Measurements from ENCODE around the gene BHLHA9. TPM values are rescaled to one million over a fixed set of nuclear protein-coding genes. Genes with fewer than 3 reads are reported as not detected.

The BHLHA9 gene
- total RNA-seq, 1 experiment from 2014 or later: not detected

DNA sequence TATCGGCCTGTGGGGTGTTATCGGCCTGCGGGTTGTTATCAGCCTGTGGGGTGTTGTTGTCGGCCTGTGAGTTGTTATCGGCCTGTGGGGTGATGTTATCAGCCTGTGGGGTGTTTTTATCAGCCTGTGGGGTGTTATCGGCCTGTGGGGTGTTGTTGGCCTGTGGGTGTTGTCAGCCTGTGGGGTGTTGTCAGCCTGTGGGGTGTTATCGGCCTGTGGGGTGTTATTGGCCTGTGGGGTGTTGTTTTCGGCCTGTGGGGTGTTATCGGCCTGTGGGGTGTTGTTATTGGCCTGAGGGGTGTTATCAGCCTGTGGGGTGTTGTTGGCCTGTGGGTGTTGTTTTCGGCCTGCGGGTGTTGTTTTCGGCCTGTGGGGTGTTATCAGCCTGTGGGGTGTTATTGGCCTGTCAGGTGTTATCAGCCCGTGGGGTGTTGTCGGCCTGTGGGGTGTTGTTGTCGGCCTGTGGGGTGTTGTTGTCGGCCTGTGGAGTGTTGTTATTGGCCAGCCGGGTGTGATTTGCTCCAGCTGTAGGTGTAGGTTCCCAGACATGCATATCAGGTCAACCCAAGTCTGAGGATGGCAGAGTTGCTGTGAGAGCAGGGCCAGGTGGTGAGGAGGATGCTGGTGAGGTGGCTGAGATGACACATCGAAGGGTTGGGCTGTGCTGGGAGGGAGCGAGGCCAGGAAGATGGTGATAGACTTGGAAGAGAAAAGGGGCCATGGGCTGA is 16.3 kb downstream of the BHLHA9 start:
- TF ChIP-seq ELF4 (CRISPR knock-in tag; IDR thresholded peaks at IDR 0.05; ENCODE audit: low read depth): no peak
- TF ChIP-seq RELA (CRISPR knock-in tag; IDR thresholded peaks at IDR 0.05; ENCODE audit: borderline replicate concordance): no peak
- TF ChIP-seq, protein P1, sequence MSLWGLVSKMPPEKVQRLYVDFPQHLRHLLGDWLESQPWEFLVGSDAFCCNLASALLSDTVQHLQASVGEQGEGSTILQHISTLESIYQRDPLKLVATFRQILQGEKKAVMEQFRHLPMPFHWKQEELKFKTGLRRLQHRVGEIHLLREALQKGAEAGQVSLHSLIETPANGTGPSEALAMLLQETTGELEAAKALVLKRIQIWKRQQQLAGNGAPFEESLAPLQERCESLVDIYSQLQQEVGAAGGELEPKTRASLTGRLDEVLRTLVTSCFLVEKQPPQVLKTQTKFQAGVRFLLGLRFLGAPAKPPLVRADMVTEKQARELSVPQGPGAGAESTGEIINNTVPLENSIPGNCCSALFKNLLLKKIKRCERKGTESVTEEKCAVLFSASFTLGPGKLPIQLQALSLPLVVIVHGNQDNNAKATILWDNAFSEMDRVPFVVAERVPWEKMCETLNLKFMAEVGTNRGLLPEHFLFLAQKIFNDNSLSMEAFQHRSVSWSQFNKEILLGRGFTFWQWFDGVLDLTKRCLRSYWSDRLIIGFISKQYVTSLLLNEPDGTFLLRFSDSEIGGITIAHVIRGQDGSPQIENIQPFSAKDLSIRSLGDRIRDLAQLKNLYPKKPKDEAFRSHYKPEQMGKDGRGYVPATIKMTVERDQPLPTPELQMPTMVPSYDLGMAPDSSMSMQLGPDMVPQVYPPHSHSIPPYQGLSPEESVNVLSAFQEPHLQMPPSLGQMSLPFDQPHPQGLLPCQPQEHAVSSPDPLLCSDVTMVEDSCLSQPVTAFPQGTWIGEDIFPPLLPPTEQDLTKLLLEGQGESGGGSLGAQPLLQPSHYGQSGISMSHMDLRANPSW (CRISPR knock-in tag; conservative IDR thresholded peaks at IDR 0.05; ENCODE audit: low read depth): no peak
- no peak for TF ChIP-seq JUN (CRISPR knock-in tag; IDR thresholded peaks at IDR 0.05)
- no peak for TF ChIP-seq ZNF671 (CRISPR knock-in tag; IDR thresholded peaks at IDR 0.05)
- TF ChIP-seq, protein P2, sequence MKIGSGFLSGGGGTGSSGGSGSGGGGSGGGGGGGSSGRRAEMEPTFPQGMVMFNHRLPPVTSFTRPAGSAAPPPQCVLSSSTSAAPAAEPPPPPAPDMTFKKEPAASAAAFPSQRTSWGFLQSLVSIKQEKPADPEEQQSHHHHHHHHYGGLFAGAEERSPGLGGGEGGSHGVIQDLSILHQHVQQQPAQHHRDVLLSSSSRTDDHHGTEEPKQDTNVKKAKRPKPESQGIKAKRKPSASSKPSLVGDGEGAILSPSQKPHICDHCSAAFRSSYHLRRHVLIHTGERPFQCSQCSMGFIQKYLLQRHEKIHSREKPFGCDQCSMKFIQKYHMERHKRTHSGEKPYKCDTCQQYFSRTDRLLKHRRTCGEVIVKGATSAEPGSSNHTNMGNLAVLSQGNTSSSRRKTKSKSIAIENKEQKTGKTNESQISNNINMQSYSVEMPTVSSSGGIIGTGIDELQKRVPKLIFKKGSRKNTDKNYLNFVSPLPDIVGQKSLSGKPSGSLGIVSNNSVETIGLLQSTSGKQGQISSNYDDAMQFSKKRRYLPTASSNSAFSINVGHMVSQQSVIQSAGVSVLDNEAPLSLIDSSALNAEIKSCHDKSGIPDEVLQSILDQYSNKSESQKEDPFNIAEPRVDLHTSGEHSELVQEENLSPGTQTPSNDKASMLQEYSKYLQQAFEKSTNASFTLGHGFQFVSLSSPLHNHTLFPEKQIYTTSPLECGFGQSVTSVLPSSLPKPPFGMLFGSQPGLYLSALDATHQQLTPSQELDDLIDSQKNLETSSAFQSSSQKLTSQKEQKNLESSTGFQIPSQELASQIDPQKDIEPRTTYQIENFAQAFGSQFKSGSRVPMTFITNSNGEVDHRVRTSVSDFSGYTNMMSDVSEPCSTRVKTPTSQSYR (CRISPR knock-in tag; IDR thresholded peaks at IDR 0.05): no peak
- TF ChIP-seq, protein P3, sequence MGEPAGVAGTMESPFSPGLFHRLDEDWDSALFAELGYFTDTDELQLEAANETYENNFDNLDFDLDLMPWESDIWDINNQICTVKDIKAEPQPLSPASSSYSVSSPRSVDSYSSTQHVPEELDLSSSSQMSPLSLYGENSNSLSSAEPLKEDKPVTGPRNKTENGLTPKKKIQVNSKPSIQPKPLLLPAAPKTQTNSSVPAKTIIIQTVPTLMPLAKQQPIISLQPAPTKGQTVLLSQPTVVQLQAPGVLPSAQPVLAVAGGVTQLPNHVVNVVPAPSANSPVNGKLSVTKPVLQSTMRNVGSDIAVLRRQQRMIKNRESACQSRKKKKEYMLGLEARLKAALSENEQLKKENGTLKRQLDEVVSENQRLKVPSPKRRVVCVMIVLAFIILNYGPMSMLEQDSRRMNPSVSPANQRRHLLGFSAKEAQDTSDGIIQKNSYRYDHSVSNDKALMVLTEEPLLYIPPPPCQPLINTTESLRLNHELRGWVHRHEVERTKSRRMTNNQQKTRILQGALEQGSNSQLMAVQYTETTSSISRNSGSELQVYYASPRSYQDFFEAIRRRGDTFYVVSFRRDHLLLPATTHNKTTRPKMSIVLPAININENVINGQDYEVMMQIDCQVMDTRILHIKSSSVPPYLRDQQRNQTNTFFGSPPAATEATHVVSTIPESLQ (CRISPR knock-in tag; IDR thresholded peaks at IDR 0.05): no peak
- no peak for TF ChIP-seq FOXP1 (CRISPR knock-in tag; IDR thresholded peaks at IDR 0.05; ENCODE audit: borderline replicate concordance)
- TF ChIP-seq TP53 (CRISPR knock-in tag; IDR thresholded peaks at IDR 0.05): no peak
- TF ChIP-seq, protein P4, sequence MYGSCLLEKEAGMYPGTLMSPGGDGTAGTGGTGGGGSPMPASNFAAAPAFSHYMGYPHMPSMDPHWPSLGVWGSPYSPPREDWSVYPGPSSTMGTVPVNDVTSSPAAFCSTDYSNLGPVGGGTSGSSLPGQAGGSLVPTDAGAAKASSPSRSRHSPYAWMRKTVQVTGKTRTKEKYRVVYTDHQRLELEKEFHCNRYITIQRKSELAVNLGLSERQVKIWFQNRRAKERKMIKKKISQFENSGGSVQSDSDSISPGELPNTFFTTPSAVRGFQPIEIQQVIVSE (CRISPR knock-in tag; IDR thresholded peaks at IDR 0.05; ENCODE audit: borderline replicate concordance): no peak
- TF ChIP-seq NR3C1 (CRISPR knock-in tag; conservative IDR thresholded peaks at IDR 0.05; ENCODE audit: low read depth): no peak
- TF ChIP-seq, protein P5, sequence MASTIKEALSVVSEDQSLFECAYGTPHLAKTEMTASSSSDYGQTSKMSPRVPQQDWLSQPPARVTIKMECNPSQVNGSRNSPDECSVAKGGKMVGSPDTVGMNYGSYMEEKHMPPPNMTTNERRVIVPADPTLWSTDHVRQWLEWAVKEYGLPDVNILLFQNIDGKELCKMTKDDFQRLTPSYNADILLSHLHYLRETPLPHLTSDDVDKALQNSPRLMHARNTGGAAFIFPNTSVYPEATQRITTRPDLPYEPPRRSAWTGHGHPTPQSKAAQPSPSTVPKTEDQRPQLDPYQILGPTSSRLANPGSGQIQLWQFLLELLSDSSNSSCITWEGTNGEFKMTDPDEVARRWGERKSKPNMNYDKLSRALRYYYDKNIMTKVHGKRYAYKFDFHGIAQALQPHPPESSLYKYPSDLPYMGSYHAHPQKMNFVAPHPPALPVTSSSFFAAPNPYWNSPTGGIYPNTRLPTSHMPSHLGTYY (CRISPR knock-in tag; IDR thresholded peaks at IDR 0.05): no peak
- TF ChIP-seq SMAD3 (CRISPR knock-in tag; IDR thresholded peaks at IDR 0.05; ENCODE audit: borderline replicate concordance): no peak
- no peak for TF ChIP-seq GRHL2 (CRISPR knock-in tag; IDR thresholded peaks at IDR 0.05; ENCODE audit: insufficient replicate concordance, severe bottlenecking)
- no peak for TF ChIP-seq ZNF263 (CRISPR knock-in tag; IDR thresholded peaks at IDR 0.05; ENCODE audit: low read depth)
- no peak for ATAC-seq
- peaks cover 11% of the 10 kb centered on the region for H3K36me3 Mint-ChIP-seq
- ChIA-PET CTCF (no interaction called here), POLR2A (no interaction called here)
- peaks cover 9% of the 10 kb centered on the region; the same call in 1 of the 2 replicates for H3K27me3 Mint-ChIP-seq (ENCODE audit: low read depth)
- no peak for DNase-seq (ENCODE audit: low spot score)
- no peak overlapping the region for H3K27ac Mint-ChIP-seq
- H3K4me1 Mint-ChIP-seq: no peaks in the 10 kb centered on the region
- H3K9me3 Mint-ChIP-seq: peaks cover 35% of the 10 kb centered on the region
- no peak overlapping the region for H3K4me3 Mint-ChIP-seq

All from WTC11 (cell line).